Prostate gland (tissue), 2 donors: Measurements from ENCODE around the gene FAM53A.

Experiments used
- POLR2AphosphoS5 ChIP-seq: sonication (generic); formaldehyde crosslinking; IDR thresholded peaks from one replicate; pipeline ENCODE4 v1.6.1; 2017; ENCODE audit warnings: antibody characterized with exemption
- TF ChIP-seq, protein P1 (sequence below), 4 experiments: fragments of 200-600 bp in 2 of 4; fragments of 450-650 bp in 2 of 4; sonication (generic) in 2 of 4; IDR thresholded peaks; 1 replicate in 3 of 4; 2 replicates in 1 of 4; pipeline ENCODE4 v1.5.1; 2016 to 2019; ENCODE audit warnings: antibody characterized with exemption in 4 of 4, mild to moderate bottlenecking in 2 of 4, moderate library complexity in 2 of 4

GRCh38 chr4:1591107-1591506 lies 93.0 kb downstream of the FAM53A start:
- TF ChIP-seq, protein P1, sequence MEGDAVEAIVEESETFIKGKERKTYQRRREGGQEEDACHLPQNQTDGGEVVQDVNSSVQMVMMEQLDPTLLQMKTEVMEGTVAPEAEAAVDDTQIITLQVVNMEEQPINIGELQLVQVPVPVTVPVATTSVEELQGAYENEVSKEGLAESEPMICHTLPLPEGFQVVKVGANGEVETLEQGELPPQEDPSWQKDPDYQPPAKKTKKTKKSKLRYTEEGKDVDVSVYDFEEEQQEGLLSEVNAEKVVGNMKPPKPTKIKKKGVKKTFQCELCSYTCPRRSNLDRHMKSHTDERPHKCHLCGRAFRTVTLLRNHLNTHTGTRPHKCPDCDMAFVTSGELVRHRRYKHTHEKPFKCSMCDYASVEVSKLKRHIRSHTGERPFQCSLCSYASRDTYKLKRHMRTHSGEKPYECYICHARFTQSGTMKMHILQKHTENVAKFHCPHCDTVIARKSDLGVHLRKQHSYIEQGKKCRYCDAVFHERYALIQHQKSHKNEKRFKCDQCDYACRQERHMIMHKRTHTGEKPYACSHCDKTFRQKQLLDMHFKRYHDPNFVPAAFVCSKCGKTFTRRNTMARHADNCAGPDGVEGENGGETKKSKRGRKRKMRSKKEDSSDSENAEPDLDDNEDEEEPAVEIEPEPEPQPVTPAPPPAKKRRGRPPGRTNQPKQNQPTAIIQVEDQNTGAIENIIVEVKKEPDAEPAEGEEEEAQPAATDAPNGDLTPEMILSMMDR (IDR thresholded peaks at IDR 0.05), result no peak
- no peak for TF ChIP-seq POLR2AphosphoS5
